ENCODE measurements around the gene NECTIN2. TPM values are rescaled to one million over a fixed set of nuclear protein-coding genes. Genes with fewer than 3 reads are reported as not detected.

Gene NECTIN2
- total RNA-seq, 1 experiment from 2014 or later, result 104 TPM

- no peak for ATAC-seq
- Histone ChIP-seq H3K27ac (ENCODE audit: low read length) (no peak overlapping the region), H3K36me3 (ENCODE audit: control insufficient read depth, insufficient read depth, low read length) (no peaks in the 10 kb centered on the region), H3K9me3 (ENCODE audit: control insufficient read depth, insufficient read depth, low read depth, low read length) (no peaks in the 10 kb centered on the region), H3K27me3 (ENCODE audit: control insufficient read depth, insufficient read depth, low read length) (no peaks in the 10 kb centered on the region), H3K4me3 (ENCODE audit: low read depth in 2 of 2, low read length in 2 of 2) (no peak overlapping the region), H3K4me1 (ENCODE audit: control insufficient read depth, insufficient read depth, low read length) (no peaks in the 10 kb centered on the region; the same call in 1 of the 2 replicates)
- no TSS peak for BruUV-seq (replicated peaks)
- no peak for DNase-seq (ENCODE audit: low read depth, low spot score)
- intact Hi-C loops (cut with micrococcal nuclease; ENCODE audit: unreplicated experiment), result no loop called here
- TF ChIP-seq TCF7L2 (IDR thresholded peaks at IDR 0.05; ENCODE audit: low read depth, low read length), result no peak
- TF ChIP-seq POLR2AphosphoS5 (IDR thresholded peaks at IDR 0.05; ENCODE audit: low read depth, low read length), result no peak
- TF ChIP-seq, protein P1, sequence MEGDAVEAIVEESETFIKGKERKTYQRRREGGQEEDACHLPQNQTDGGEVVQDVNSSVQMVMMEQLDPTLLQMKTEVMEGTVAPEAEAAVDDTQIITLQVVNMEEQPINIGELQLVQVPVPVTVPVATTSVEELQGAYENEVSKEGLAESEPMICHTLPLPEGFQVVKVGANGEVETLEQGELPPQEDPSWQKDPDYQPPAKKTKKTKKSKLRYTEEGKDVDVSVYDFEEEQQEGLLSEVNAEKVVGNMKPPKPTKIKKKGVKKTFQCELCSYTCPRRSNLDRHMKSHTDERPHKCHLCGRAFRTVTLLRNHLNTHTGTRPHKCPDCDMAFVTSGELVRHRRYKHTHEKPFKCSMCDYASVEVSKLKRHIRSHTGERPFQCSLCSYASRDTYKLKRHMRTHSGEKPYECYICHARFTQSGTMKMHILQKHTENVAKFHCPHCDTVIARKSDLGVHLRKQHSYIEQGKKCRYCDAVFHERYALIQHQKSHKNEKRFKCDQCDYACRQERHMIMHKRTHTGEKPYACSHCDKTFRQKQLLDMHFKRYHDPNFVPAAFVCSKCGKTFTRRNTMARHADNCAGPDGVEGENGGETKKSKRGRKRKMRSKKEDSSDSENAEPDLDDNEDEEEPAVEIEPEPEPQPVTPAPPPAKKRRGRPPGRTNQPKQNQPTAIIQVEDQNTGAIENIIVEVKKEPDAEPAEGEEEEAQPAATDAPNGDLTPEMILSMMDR (IDR thresholded peaks at IDR 0.05), result no peak
- TF ChIP-seq, protein P2, sequence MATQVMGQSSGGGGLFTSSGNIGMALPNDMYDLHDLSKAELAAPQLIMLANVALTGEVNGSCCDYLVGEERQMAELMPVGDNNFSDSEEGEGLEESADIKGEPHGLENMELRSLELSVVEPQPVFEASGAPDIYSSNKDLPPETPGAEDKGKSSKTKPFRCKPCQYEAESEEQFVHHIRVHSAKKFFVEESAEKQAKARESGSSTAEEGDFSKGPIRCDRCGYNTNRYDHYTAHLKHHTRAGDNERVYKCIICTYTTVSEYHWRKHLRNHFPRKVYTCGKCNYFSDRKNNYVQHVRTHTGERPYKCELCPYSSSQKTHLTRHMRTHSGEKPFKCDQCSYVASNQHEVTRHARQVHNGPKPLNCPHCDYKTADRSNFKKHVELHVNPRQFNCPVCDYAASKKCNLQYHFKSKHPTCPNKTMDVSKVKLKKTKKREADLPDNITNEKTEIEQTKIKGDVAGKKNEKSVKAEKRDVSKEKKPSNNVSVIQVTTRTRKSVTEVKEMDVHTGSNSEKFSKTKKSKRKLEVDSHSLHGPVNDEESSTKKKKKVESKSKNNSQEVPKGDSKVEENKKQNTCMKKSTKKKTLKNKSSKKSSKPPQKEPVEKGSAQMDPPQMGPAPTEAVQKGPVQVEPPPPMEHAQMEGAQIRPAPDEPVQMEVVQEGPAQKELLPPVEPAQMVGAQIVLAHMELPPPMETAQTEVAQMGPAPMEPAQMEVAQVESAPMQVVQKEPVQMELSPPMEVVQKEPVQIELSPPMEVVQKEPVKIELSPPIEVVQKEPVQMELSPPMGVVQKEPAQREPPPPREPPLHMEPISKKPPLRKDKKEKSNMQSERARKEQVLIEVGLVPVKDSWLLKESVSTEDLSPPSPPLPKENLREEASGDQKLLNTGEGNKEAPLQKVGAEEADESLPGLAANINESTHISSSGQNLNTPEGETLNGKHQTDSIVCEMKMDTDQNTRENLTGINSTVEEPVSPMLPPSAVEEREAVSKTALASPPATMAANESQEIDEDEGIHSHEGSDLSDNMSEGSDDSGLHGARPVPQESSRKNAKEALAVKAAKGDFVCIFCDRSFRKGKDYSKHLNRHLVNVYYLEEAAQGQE (IDR thresholded peaks at IDR 0.05; ENCODE audit: insufficient read depth in 1 of 2, low read depth in 2 of 2, low read length in 1 of 2), result no peak
- no peak for TF ChIP-seq SIN3A (IDR thresholded peaks at IDR 0.05; ENCODE audit: borderline replicate concordance, insufficient read depth, low read depth, low read length)
- ChIA-PET POLR2A (no interaction called here), CTCF (no interaction called here)
- in situ Hi-C loops (cut with HindIII; ENCODE audit: low pct_unique_long_range_greater_than_20kb, low sequenced_read_pairs), result no loop called here
These were observed 81.6 kb downstream of the NECTIN2 start for GRCh38 chr19:44927746-44928145.

GRCh38 chr19:44930088-44930487 lies 84.0 kb downstream of the NECTIN2 start:
- Histone ChIP-seq H3K27me3 (ENCODE audit: control insufficient read depth, insufficient read depth, low read length) (no peaks in the 10 kb centered on the region), H3K4me1 (ENCODE audit: control insufficient read depth, insufficient read depth, low read length) (no peaks in the 10 kb centered on the region), H3K4me3 (ENCODE audit: low read depth in 2 of 2, low read length in 2 of 2) (no peak overlapping the region), H3K36me3 (ENCODE audit: control insufficient read depth, insufficient read depth, low read length) (no peaks in the 10 kb centered on the region), H3K9me3 (ENCODE audit: control insufficient read depth, insufficient read depth, low read depth, low read length) (no peaks in the 10 kb centered on the region), H3K27ac (ENCODE audit: low read length) (no peak overlapping the region)
- intact Hi-C loops (cut with micrococcal nuclease; ENCODE audit: unreplicated experiment) (no loop called here), in situ Hi-C loops (cut with HindIII; ENCODE audit: low pct_unique_long_range_greater_than_20kb, low sequenced_read_pairs) (no loop called here)
- no TSS peak for BruUV-seq (replicated peaks)
- ATAC-seq (no peak), DNase-seq (ENCODE audit: low read depth, low spot score) (no peak)
- ChIA-PET POLR2A (interaction anchor here (0.6 kb wide), 1 partner anchor 12 kb away, joined by 3 read pairs; no protein-coding TSS in a partner anchor), CTCF (no interaction called here)
- TF ChIP-seq POLR2AphosphoS5 (IDR thresholded peaks at IDR 0.05; ENCODE audit: low read depth, low read length) (no peak), SIN3A (IDR thresholded peaks at IDR 0.05; ENCODE audit: borderline replicate concordance, insufficient read depth, low read depth, low read length) (no peak), TCF7L2 (IDR thresholded peaks at IDR 0.05; ENCODE audit: low read depth, low read length) (no peak)
- TF ChIP-seq, protein P1 (IDR thresholded peaks at IDR 0.05), result no peak
- TF ChIP-seq, protein P2 (IDR thresholded peaks at IDR 0.05; ENCODE audit: insufficient read depth in 1 of 2, low read depth in 2 of 2, low read length in 1 of 2), result no peak
